ENCODE results near the gene ALKBH5. TPM values are rescaled to one million over a fixed set of nuclear protein-coding genes. Genes with fewer than 3 reads are reported as not detected.

The ALKBH5 gene
- total and polyA plus RNA-seq, 10 of the 15 experiments (the other 5 are each of a cell fraction or from before 2014, with no cell fraction given) = 13.7 to 99.9 (median 52.4) TPM

DNA sequence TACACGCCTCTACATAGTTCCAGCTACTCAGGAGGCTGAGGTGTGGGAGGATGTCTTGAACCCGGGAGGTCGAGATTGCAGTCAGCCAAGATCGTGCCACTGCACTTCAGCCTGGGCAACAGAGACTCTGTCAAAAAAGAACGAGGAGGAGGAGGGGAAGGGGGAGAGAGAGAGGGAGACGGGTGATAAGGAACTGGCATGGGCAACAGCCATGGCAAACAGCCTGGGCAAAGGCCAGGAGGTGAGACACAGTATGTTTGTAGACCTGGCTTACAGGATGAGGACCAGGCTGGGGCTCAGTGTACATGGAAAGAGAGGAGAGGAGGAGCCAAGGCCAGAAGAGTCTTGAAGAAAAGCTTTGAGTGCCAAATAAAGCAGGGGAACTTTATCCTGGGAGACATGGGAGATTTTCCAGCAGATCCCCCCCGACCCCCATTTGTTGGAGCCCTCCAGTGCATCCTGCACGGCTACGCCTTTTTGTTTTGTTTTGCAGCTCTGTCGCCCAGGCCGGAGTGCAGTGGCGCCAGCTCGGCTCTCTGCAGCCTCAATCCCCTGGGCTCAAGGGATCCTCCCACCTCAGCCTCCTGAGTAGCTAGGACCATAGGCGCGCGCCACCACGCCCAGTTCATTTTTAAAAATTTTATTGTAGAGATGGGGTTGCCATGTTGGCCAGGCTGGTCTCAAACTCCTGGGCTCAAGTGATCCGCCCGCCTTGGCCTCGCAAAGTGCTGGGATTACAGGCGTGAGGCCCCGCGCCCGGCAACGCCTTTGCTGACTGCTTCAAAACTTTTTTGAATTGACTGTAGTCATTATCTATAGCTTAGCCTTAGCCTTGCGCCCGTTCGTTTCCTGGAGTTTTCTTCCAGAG is 1.3 kb upstream of the ALKBH5 start (continued):
- TF ChIP-seq, protein P1, sequence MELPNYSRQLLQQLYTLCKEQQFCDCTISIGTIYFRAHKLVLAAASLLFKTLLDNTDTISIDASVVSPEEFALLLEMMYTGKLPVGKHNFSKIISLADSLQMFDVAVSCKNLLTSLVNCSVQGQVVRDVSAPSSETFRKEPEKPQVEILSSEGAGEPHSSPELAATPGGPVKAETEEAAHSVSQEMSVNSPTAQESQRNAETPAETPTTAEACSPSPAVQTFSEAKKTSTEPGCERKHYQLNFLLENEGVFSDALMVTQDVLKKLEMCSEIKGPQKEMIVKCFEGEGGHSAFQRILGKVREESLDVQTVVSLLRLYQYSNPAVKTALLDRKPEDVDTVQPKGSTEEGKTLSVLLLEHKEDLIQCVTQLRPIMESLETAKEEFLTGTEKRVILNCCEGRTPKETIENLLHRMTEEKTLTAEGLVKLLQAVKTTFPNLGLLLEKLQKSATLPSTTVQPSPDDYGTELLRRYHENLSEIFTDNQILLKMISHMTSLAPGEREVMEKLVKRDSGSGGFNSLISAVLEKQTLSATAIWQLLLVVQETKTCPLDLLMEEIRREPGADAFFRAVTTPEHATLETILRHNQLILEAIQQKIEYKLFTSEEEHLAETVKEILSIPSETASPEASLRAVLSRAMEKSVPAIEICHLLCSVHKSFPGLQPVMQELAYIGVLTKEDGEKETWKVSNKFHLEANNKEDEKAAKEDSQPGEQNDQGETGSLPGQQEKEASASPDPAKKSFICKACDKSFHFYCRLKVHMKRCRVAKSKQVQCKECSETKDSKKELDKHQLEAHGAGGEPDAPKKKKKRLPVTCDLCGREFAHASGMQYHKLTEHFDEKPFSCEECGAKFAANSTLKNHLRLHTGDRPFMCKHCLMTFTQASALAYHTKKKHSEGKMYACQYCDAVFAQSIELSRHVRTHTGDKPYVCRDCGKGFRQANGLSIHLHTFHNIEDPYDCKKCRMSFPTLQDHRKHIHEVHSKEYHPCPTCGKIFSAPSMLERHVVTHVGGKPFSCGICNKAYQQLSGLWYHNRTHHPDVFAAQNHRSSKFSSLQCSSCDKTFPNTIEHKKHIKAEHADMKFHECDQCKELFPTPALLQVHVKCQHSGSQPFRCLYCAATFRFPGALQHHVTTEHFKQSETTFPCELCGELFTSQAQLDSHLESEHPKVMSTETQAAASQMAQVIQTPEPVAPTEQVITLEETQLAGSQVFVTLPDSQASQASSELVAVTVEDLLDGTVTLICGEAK (IDR thresholded peaks at IDR 0.05; ENCODE audit: borderline replicate concordance) = 0 out of 2 replicates have a peak, but pooled peaks have one; percentile 25
- no peak for TF ChIP-seq BRCA1 (IDR thresholded peaks at IDR 0.05; ENCODE audit: low read depth, low read length)
- 0 out of 2 replicates have a peak, but pooled peaks have one; percentile 64 for TF ChIP-seq GATAD2B (conservative IDR thresholded peaks at IDR 0.05; ENCODE audit: low read depth)
- peak; percentile 16 for TF ChIP-seq IKZF1 (conservative IDR thresholded peaks at IDR 0.05)

- in situ Hi-C loops (cut with MboI) = no loop called here
- H3K4me2 ChIP-seq (ENCODE audit: control insufficient read depth, insufficient read depth) = peak overlapping the region; percentile 75
- CTCF ChIA-PET = interaction anchor here (0.7 to 3.6 kb wide), 5 partner anchors 21 to 81 kb away, joined by 3 to 27 read pairs (median 5); no protein-coding TSS in a partner anchor
- peak overlapping the region; percentile 97 for H3K27ac ChIP-seq (ENCODE audit: control insufficient read depth, insufficient read depth)
- POLR2A ChIA-PET = interaction anchor here (0.9 to 4.3 kb wide), 7 partner anchors 13 to 39 kb away, joined by 3 to 23 read pairs (median 6); no protein-coding TSS in a partner anchor
- H3K9ac ChIP-seq (ENCODE audit: control insufficient read depth, insufficient read depth, low read length) = peak overlapping the region; percentile 89
- ATAC-seq (peak; percentile 61), DNase-seq (ENCODE audit: low read depth, low spot score) (no peak), FAIRE-seq (no peak)
- H3K4me3 ChIP-seq = peak overlapping the region; percentile 57
- no peaks in the 10 kb centered on the region for H3K27me3 ChIP-seq (replicated peaks in 1 of 2; ENCODE audit: control insufficient read depth in 2 of 2, insufficient read depth in 2 of 2, low read length in 1 of 2)
- BruUV-seq (replicated peaks) = no TSS peak
- H3K79me2 ChIP-seq (ENCODE audit: control insufficient read depth, insufficient read depth, low read length) = peaks cover 45% of the 10 kb centered on the region
- SMC1A ChIA-PET (ENCODE audit: uncharacterized antibody, unreplicated experiment) = interaction anchor here (0.6 to 1.6 kb wide), 7 partner anchors 10 to 456 kb away, joined by 3 to 4 read pairs (median 3); partner anchors contain the start of gene MIEF2
- RAD21 ChIA-PET (ENCODE audit: unreplicated experiment) = interaction anchor here (0.8 to 1.9 kb wide), 7 partner anchors 18 to 38 kb away, joined by 3 to 10 read pairs (median 4); no protein-coding TSS in a partner anchor
- no peaks in the 10 kb centered on the region for H3K9me3 ChIP-seq (replicated peaks; ENCODE audit: control insufficient read depth, insufficient read depth, low read length)
- H3K4me1 ChIP-seq (ENCODE audit: control insufficient read depth, insufficient read depth, low read length) = peaks cover 11% of the 10 kb centered on the region
- peaks cover 10% of the 10 kb centered on the region; the same call in 1 of the 2 replicates for H4K20me1 ChIP-seq (ENCODE audit: control insufficient read depth, insufficient read depth)
- 3% methylated on average over 32 of the region's 33 CpGs for WGBS (ENCODE audit: insufficient coverage, insufficient replicate concordance, low lambda C conversion rate, missing lambda C conversion rate)
- H2AFZ ChIP-seq (ENCODE audit: control insufficient read depth, low read depth, low read length) = peak overlapping the region; percentile 84
- intact Hi-C loops (cut with micrococcal nuclease; ENCODE audit: unreplicated experiment) = loop anchor here (5.0 kb wide), 2 partner anchors 44 to 134 kb away; partner anchors contain the start of genes LLGL1 and SMCR8
- peaks cover 0 to 10% of the 10 kb centered on the region in 2 experiments; a peak in 3 of 4 replicates for H3K36me3 ChIP-seq (ENCODE audit: control insufficient read depth in 2 of 2, insufficient read depth in 2 of 2, low read length in 1 of 2)
- TF ChIP-seq POLR2AphosphoS5 (IDR thresholded peaks at IDR 0.05; ENCODE audit: low read length) (peak; percentile 62), NR2C1 (IDR thresholded peaks at IDR 0.05) (peak; percentile 74), BACH1 (IDR thresholded peaks at IDR 0.05; ENCODE audit: borderline replicate concordance) (peak; percentile 41; the same call in 1 of the 2 replicates), CBFB (IDR thresholded peaks at IDR 0.05; ENCODE audit: low read depth) (peak; percentile 70; the same call in 1 of the 2 replicates), ZNF24 (IDR thresholded peaks at IDR 0.05) (no peak), MXI1 (IDR thresholded peaks at IDR 0.05; ENCODE audit: low read depth, low read length) (no peak), MTA2 (IDR thresholded peaks at IDR 0.05; ENCODE audit: low read depth) (no peak), BCL11A (IDR thresholded peaks at IDR 0.05; ENCODE audit: low read depth, low read length) (no peak; the same call in 1 of the 2 replicates), ZZZ3 (IDR thresholded peaks at IDR 0.05; ENCODE audit: control insufficient read depth, insufficient read length, low read depth) (no peak)
- TF ChIP-seq, protein P2, sequence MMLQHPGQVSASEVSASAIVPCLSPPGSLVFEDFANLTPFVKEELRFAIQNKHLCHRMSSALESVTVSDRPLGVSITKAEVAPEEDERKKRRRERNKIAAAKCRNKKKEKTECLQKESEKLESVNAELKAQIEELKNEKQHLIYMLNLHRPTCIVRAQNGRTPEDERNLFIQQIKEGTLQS (IDR thresholded peaks at IDR 0.05; ENCODE audit: borderline replicate concordance, extremely low read depth, low read depth, low read length) = no peak
- TF ChIP-seq, protein P3, sequence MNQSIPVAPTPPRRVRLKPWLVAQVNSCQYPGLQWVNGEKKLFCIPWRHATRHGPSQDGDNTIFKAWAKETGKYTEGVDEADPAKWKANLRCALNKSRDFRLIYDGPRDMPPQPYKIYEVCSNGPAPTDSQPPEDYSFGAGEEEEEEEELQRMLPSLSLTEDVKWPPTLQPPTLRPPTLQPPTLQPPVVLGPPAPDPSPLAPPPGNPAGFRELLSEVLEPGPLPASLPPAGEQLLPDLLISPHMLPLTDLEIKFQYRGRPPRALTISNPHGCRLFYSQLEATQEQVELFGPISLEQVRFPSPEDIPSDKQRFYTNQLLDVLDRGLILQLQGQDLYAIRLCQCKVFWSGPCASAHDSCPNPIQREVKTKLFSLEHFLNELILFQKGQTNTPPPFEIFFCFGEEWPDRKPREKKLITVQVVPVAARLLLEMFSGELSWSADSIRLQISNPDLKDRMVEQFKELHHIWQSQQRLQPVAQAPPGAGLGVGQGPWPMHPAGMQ (IDR thresholded peaks at IDR 0.05; ENCODE audit: borderline replicate concordance) = peak; percentile 91
These were observed 672 bp upstream of the ALKBH5 start for GRCh38 chr17:18182978-18183333.

Data from GM12878 (cell line).